Daoy (cell line): Measurements from ENCODE around the gene RRH. TPM values are rescaled to one million over a fixed set of nuclear protein-coding genes. Genes with fewer than 3 reads are reported as not detected.
"Not testable (repeated sequence)": the region's sequence is repeated elsewhere in the genome, so short reads cannot be mapped to it uniquely, and the experiment has no call there.

Experiments
- DNase-seq: peaks from one replicate; pipeline ENCODE4 v3.0.0-alpha.2; 2015; ENCODE audit warnings: low read depth
- total RNA-seq: library from RNA; depleted of rRNA; stranded (reverse); fragments of >200 nt; shearing (Covaris generic); gene quantifications from 2 replicates; pipeline ENCODE4 v1.2.3, GENCODE V29; 2014; rRNA removed

RRH gene
- not detected in 2 replicates for total RNA-seq

GRCh38 chr4:109827672-109828071 is at the start of gene RRH:
TSS of gene RRH (plus strand) at chr4:109827972. CDS start at chr4:109828028, 56 bp downstream.
- no peak for DNase-seq

- DNase-seq, result not testable (repeated sequence)
Measured at GRCh38 chr4:109782092-109782491, 45.7 kb upstream of the RRH start.

- no peak for DNase-seq
Measured at GRCh38 chr4:109786846-109787245, 40.9 kb upstream of the RRH start.

GRCh38 chr4:109787807-109788206 is 40.0 kb upstream of the RRH start:
- no peak for DNase-seq

- no peak for DNase-seq
Measured at GRCh38 chr4:109795059-109795458, 32.7 kb upstream of the RRH start.

- no peak for DNase-seq
Measured at GRCh38 chr4:109798866-109799265, 28.9 kb upstream of the RRH start.

- no peak for DNase-seq
Measured at GRCh38 chr4:109801099-109801789, 26.5 kb upstream of the RRH start.

- peak; percentile 52 for DNase-seq
Measured at GRCh38 chr4:109801895-109802319, 25.9 kb upstream of the RRH start, which contains the start of gene CFI. TSS of gene CFI (minus strand) at chr4:109801999. CDS start at chr4:109801971, 28 bp downstream.

- DNase-seq, result peak; percentile 30
Measured at GRCh38 chr4:109803924-109804571, 23.7 kb upstream of the RRH start.

- no peak for DNase-seq
Measured at GRCh38 chr4:109809655-109810054, 18.1 kb upstream of the RRH start.

GRCh38 chr4:109810552-109811387 is 17.0 kb upstream of the RRH start:
- no peak for DNase-seq

GRCh38 chr4:109811707-109812106 is 16.1 kb upstream of the RRH start:
- no peak for DNase-seq

- DNase-seq, result peak; percentile 89
Measured at GRCh38 chr4:109815151-109816081, 12.4 kb upstream of the RRH start, which contains the start of gene GAR1. TSS of gene GAR1 (plus strand) at chr4:109815762. CDS start at chr4:109816165, 403 bp downstream.

- no peak for DNase-seq
Measured at GRCh38 chr4:109816082-109816442, 11.7 kb upstream of the RRH start.

GRCh38 chr4:109816894-109817293 is 10.9 kb upstream of the RRH start:
- no peak for DNase-seq

GRCh38 chr4:109818268-109818667 is 9.5 kb upstream of the RRH start:
- no peak for DNase-seq

- no peak for DNase-seq
Measured at GRCh38 chr4:109820563-109820962, 7.2 kb upstream of the RRH start.

GRCh38 chr4:109821185-109821584 is 6.6 kb upstream of the RRH start:
- DNase-seq, result no peak

- DNase-seq, result no peak
Measured at GRCh38 chr4:109826719-109827118, 1.1 kb upstream of the RRH start.

GRCh38 chr4:109833756-109834155 is 6.0 kb downstream of the RRH start:
- no peak for DNase-seq

- DNase-seq, result no peak
Measured at GRCh38 chr4:109836985-109837384, 9.2 kb downstream of the RRH start.
